ENCODE data around the gene EGLN2.

DNA sequence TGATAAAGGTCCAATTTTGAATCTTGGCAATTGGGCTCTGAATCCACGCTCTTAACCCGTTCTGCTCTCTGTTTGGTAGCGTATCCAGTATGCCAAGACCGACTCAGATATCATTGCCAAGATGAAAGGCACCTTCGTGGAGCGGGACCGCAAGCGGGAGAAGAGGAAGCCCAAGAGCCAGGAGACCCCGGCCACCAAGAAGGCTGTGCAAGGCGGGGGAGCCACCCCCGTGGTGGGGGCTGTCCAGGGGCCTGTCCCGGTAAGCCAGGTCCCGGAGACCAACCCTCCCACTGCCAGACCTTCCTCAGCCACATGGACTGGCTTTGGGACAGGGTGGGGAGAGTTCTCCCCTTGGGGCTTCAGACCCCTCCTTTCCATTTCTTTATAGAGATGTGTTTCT is 39.6 kb upstream of the EGLN2 start:
- TF ChIP-seq, protein P1, sequence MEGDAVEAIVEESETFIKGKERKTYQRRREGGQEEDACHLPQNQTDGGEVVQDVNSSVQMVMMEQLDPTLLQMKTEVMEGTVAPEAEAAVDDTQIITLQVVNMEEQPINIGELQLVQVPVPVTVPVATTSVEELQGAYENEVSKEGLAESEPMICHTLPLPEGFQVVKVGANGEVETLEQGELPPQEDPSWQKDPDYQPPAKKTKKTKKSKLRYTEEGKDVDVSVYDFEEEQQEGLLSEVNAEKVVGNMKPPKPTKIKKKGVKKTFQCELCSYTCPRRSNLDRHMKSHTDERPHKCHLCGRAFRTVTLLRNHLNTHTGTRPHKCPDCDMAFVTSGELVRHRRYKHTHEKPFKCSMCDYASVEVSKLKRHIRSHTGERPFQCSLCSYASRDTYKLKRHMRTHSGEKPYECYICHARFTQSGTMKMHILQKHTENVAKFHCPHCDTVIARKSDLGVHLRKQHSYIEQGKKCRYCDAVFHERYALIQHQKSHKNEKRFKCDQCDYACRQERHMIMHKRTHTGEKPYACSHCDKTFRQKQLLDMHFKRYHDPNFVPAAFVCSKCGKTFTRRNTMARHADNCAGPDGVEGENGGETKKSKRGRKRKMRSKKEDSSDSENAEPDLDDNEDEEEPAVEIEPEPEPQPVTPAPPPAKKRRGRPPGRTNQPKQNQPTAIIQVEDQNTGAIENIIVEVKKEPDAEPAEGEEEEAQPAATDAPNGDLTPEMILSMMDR (IDR thresholded peaks at IDR 0.05) = no peak
- TF ChIP-seq POLR2AphosphoS5 (IDR thresholded peaks at IDR 0.05) = no peak

Measured in sigmoid colon (tissue), 4 donors.